NCI-H524 treated with DMSO at 0.1 percent for 48 hours (cell line): ENCODE measurements around the gene KIZ.
"Not testable (repeated sequence)": the region's sequence is repeated elsewhere in the genome, so short reads cannot be mapped to it uniquely, and the experiment has no call there.

Source experiments
- DNase-seq: peaks from one replicate; lab custom pipeline; 2025; lab: John Stamatoyannopoulos, UW

Gene KIZ

GRCh38 chr20:21139881-21140566, 14.1 kb downstream of the KIZ start:
- no peak for DNase-seq

GRCh38 chr20:21141825-21142224, 15.9 kb downstream of the KIZ start:
- no peak for DNase-seq

GRCh38 chr20:21143194-21143890, 17.5 kb downstream of the KIZ start:
- DNase-seq, result no peak

GRCh38 chr20:21145424-21145823, 19.5 kb downstream of the KIZ start:
- no peak for DNase-seq

GRCh38 chr20:21146215-21146614, 20.3 kb downstream of the KIZ start:
- no peak for DNase-seq

GRCh38 chr20:21147593-21147992, 21.7 kb downstream of the KIZ start:
- DNase-seq, result no peak

- DNase-seq, result no peak
These were observed 23.5 kb downstream of the KIZ start for GRCh38 chr20:21149344-21149743.

GRCh38 chr20:21151791-21152190, 25.9 kb downstream of the KIZ start:
- DNase-seq, result no peak

- no peak for DNase-seq
These were observed 28.8 kb downstream of the KIZ start for GRCh38 chr20:21154692-21155091.

- no peak for DNase-seq
These were observed 29.4 kb downstream of the KIZ start for GRCh38 chr20:21155268-21155667.

- DNase-seq, result no peak
These were observed 30.4 kb downstream of the KIZ start for GRCh38 chr20:21156266-21156665.

- DNase-seq, result no peak
These were observed 31.1 kb downstream of the KIZ start for GRCh38 chr20:21157006-21157405.

- no peak for DNase-seq
These were observed 33.9 kb downstream of the KIZ start for GRCh38 chr20:21159658-21160380.

GRCh38 chr20:21161926-21162325, 36.0 kb downstream of the KIZ start:
- no peak for DNase-seq

GRCh38 chr20:21162631-21163030, 36.7 kb downstream of the KIZ start:
- no peak for DNase-seq

- DNase-seq, result no peak
These were observed 40.9 kb downstream of the KIZ start for GRCh38 chr20:21166801-21167200.

- DNase-seq, result no peak
These were observed 41.4 kb downstream of the KIZ start for GRCh38 chr20:21167261-21167660.

- DNase-seq, result not testable (repeated sequence)
These were observed 42.2 kb downstream of the KIZ start for GRCh38 chr20:21168061-21168460.

- DNase-seq, result no peak
These were observed 46.7 kb downstream of the KIZ start for GRCh38 chr20:21172626-21173025.

GRCh38 chr20:21173485-21173884, 47.6 kb downstream of the KIZ start:
- no peak for DNase-seq

- no peak for DNase-seq
These were observed 48.8 kb downstream of the KIZ start for GRCh38 chr20:21174516-21175239.

- no peak for DNase-seq
These were observed 49.6 kb downstream of the KIZ start for GRCh38 chr20:21175433-21175832.
